HepG2 (cell line): Measurements from ENCODE around the gene RAB24. TPM values are rescaled to one million over a fixed set of nuclear protein-coding genes. Genes with fewer than 3 reads are reported as not detected.

Experiments used
- ATAC-seq: fragments of 200-7000 bp; cut with Tn5 transposase; 3 replicates; pipeline ENCODE4 v1.9.1; 2020; ENCODE audit warnings: mild to moderate bottlenecking, moderate library complexity
- BruUV-seq: library from RNA; stranded (reverse); fragments of 400-500 nt; replicated peaks from 2 replicates; lab custom pipeline; 2021; lab: Mats Ljungman, UMichigan
- CTCF ChIA-PET: fragments of 300-600 bp; formaldehyde crosslinking; extraction: SDS; loops from one replicate; lab custom pipeline; 2021; ENCODE audit warnings: low total read pairs, inconsistent platforms, low intra/inter-chr PET ratio; lab: Yijun Ruan, JAX
- POLR2A ChIA-PET: fragments of 350-600 bp; sonication (Branson Sonifier 250); formaldehyde crosslinking; loops from one replicate; lab custom pipeline; 2020; ENCODE audit warnings: antibody characterized with exemption, inconsistent platforms; lab: Yijun Ruan, JAX
- DNase-seq: peaks from one replicate; pipeline ENCODE4 v3.0.0-alpha.2; 2015; ENCODE audit warnings: low spot score
- FAIRE-seq: peaks from 3 replicates; lab custom pipeline; 2011; peaks lifted over from hg19 to GRCh38; lab: Jason Lieb, UNC
- H2AFZ ChIP-seq: one replicate; pipeline ENCODE4 v1.6.1; 2011; ENCODE audit warnings: low read length, inconsistent platforms
- H3K27ac ChIP-seq: fragments of 300-600 bp; 3 replicates; pipeline ENCODE4 v1.8.0; 2011; ENCODE audit warnings: mixed run types, mild to moderate bottlenecking, mixed read lengths, low read length, inconsistent platforms; ENCODE audit not compliant: insufficient read depth; ENCODE audit errors: extremely low read length
- H3K27me3 ChIP-seq, 2 experiments: fragments of 200-600 bp in 1 of 2; 2 replicates in 1 of 2; 3 replicates in 1 of 2; pipeline versions ENCODE4 v1.6.0 to v1.8.0; 2011; ENCODE audit warnings: low read length in 2 of 2, mild to moderate bottlenecking in 2 of 2, moderate library complexity in 2 of 2, inconsistent platforms in 1 of 2; ENCODE audit not compliant: insufficient read depth in 2 of 2, control insufficient read depth in 1 of 2
- H3K36me3 ChIP-seq, 2 experiments: fragments of 200-600 bp in 1 of 2; replicated peaks in 1 of 2; 2 replicates in 1 of 2; 3 replicates in 1 of 2; pipeline versions ENCODE4 v1.5.1 to v1.8.0; 2011; ENCODE audit warnings: low read length in 2 of 2, inconsistent platforms in 1 of 2; ENCODE audit not compliant: insufficient read depth in 2 of 2, control insufficient read depth in 1 of 2
- H3K4me1 ChIP-seq: 2 replicates; pipeline ENCODE4 v1.5.1; 2012; ENCODE audit warnings: low read length, inconsistent platforms; ENCODE audit not compliant: insufficient read depth
- H3K4me2 ChIP-seq: 2 replicates; pipeline ENCODE4 v1.6.0; 2011; ENCODE audit warnings: low read depth, low read length, inconsistent platforms
- H3K4me3 ChIP-seq, 3 experiments: fragments of 200-600 bp in 1 of 3; sonication (generic), shearing (Covaris generic) in 1 of 3; replicated peaks in 1 of 3; 2 replicates each; pipeline ENCODE4 v1.5.1; 2011 to 2016; ENCODE audit warnings: low read length in 3 of 3, inconsistent platforms in 2 of 3, low read depth in 2 of 3, mild to moderate bottlenecking in 2 of 3, control low read depth in 1 of 3, mixed read lengths in 1 of 3; ENCODE audit not compliant: insufficient read depth in 1 of 3
- H3K79me2 ChIP-seq: one replicate; pipeline ENCODE4 v1.6.1; 2011; ENCODE audit warnings: low read length, inconsistent platforms; ENCODE audit not compliant: insufficient read depth
- H3K9ac ChIP-seq: 2 replicates; pipeline ENCODE4 v1.6.0; 2011; ENCODE audit warnings: mild to moderate bottlenecking, low read depth, low read length, inconsistent platforms; ENCODE audit not compliant: insufficient read depth
- H3K9me3 ChIP-seq: 2 replicates; pipeline ENCODE4 v1.5.1; 2012; ENCODE audit warnings: mild to moderate bottlenecking, low read length
- H4K20me1 ChIP-seq: 2 replicates; pipeline ENCODE4 v1.6.0; 2011; ENCODE audit warnings: inconsistent platforms, mild to moderate bottlenecking, low read length, moderate library complexity; ENCODE audit not compliant: insufficient read depth
- MTA3 ChIP-seq: sonication (generic); formaldehyde crosslinking; IDR thresholded peaks from 2 replicates; pipeline ENCODE4 v1.4.0; 2020; ENCODE audit warnings: missing genetic modification reagents
- PTBP1 ChIP-seq: fragments of 200-400 bp; formaldehyde crosslinking; IDR thresholded peaks from 2 replicates; pipeline ENCODE4 v1.6.1; 2018; ENCODE audit warnings: low read length, low read depth; ENCODE audit not compliant: poor library complexity, severe bottlenecking
- ZBTB1 ChIP-seq: sonication (generic); formaldehyde crosslinking; IDR thresholded peaks from 2 replicates; pipeline ENCODE4 v1.4.0; 2020; ENCODE audit warnings: missing genetic modification reagents, borderline replicate concordance
- ZBTB8A ChIP-seq: sonication (generic); formaldehyde crosslinking; IDR thresholded peaks from 2 replicates; pipeline ENCODE4 v1.4.0; 2020; ENCODE audit warnings: mild to moderate bottlenecking, low read depth, missing genetic modification reagents, borderline replicate concordance
- ZNF124 ChIP-seq: sonication (generic); formaldehyde crosslinking; IDR thresholded peaks from 2 replicates; pipeline ENCODE4 v1.4.0; 2020; ENCODE audit warnings: missing genetic modification reagents
- ZNF230 ChIP-seq: sonication (generic); formaldehyde crosslinking; IDR thresholded peaks from 2 replicates; pipeline ENCODE4 v1.4.0; 2020; ENCODE audit warnings: mild to moderate bottlenecking, missing genetic modification reagents
- ZNF703 ChIP-seq: sonication (generic); formaldehyde crosslinking; IDR thresholded peaks from 2 replicates; pipeline ENCODE4 v1.5.1; 2020; ENCODE audit warnings: missing genetic modification reagents, mild to moderate bottlenecking, moderate library complexity, borderline replicate concordance
- WGBS: methylation state at CpG from one replicate; pipeline ENCODE4 v1.1.6; 2017; ENCODE audit warnings: low lambda C conversion rate; 5-methylcytosine and 5-hydroxymethylcytosine counted together
- in situ Hi-C: cut with HindIII; loops from 2 replicates; pipeline ENCODE4 v1.10.0; 2017; ENCODE audit warnings: low pct_unique_long_range_greater_than_20kb; ENCODE audit not compliant: extremely low pct_ligation_motif_present
- intact Hi-C: fragments of 100-400 bp; cut with micrococcal nuclease; formaldehyde crosslinking; loops from one replicate; pipeline ENCODE4 v1.10.0; 2022; ENCODE audit not compliant: unreplicated experiment
- polyA plus RNA-seq, 8 experiments: library from polyadenylated mRNA; depleted of rRNA in 3 of 8; stranded (reverse) in 7 of 8; unstranded in 1 of 8; fragments of >200 nt; fragmentation: Illumina TruSeq in 4 of 8; extraction: Trizol in 4 of 8; gene quantifications; 2 replicates each; pipeline versions ENCODE4 v1.2.1 to v1.2.3, GENCODE V29; 2011 to 2016; ENCODE audit warnings: low read depth in 4 of 8, missing spikeins in 1 of 8, mixed read lengths in 1 of 8; ENCODE audit not compliant: insufficient read depth in 1 of 8
- total RNA-seq, 5 experiments: library from RNA; depleted of rRNA; stranded (reverse); fragments of >200 nt; fragmentation: Illumina TruSeq; extraction: Trizol; gene quantifications; 2 replicates each; pipeline ENCODE4 v1.2.3, GENCODE V29; 2016; ENCODE audit warnings: low read depth in 1 of 5
- TF ChIP-seq, protein P1 (sequence below): sonication (generic); formaldehyde crosslinking; IDR thresholded peaks from 2 replicates; pipeline ENCODE4 v1.4.0; 2020; ENCODE audit warnings: missing genetic modification reagents, borderline replicate concordance
- TF ChIP-seq, protein P2 (sequence below): sonication (generic); formaldehyde crosslinking; IDR thresholded peaks from 2 replicates; pipeline ENCODE4 v1.4.0; 2020; ENCODE audit warnings: missing genetic modification reagents; ENCODE audit errors: not compliant biosample characterization
- TF ChIP-seq, protein P3 (sequence below): IDR thresholded peaks from 2 replicates; pipeline ENCODE4 v1.6.1; 2016; ENCODE audit warnings: mild to moderate bottlenecking, missing biosample characterization, missing genetic modification reagents
- TF ChIP-seq, protein P4 (sequence below): IDR thresholded peaks from 2 replicates; pipeline ENCODE4 v1.6.1; 2016; ENCODE audit warnings: low read depth, missing genetic modification reagents, missing compliant biosample characterization
- TF ChIP-seq, protein P5 (sequence below): sonication (generic); formaldehyde crosslinking; IDR thresholded peaks from 2 replicates; pipeline ENCODE4 v1.5.0; 2020; ENCODE audit warnings: mild to moderate bottlenecking, missing genetic modification reagents

RAB24 gene
- total and polyA plus RNA-seq, 2 of the 13 experiments (the other 11 are each of a cell fraction or from before 2014, with no cell fraction given), result 22.9 to 63.7 TPM

DNA sequence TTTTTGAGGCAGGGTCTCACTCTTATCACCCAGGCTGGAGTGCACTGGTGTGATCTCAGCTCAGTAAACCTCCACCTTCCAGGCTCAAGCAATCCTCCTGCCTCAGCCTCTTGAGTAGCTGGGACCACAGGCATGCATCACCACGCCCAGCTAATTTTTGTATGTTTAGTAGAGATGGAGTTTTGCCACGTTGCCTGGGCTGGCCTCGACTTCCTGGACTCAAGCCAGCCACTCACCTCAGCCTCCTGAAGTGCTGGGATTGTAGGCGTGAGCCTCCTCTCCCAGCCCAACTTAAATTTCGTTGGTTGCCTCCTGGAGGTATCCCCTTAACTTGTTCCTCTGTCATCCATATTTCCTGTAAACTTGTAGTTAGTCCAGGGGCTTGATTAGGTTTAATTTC, 47.2 kb downstream of the RAB24 start:
- ChIA-PET POLR2A (interaction anchor here (0.6 kb wide), 1 partner anchor 198 kb away, joined by 3 read pairs; no protein-coding TSS in a partner anchor), CTCF (no interaction called here)
- WGBS, result 12% methylated on average over 5 of the region's 5 CpGs
- H3K36me3 ChIP-seq, result no peaks in the 10 kb centered on the region
- H3K4me2 ChIP-seq, result no peak overlapping the region
- H2AFZ ChIP-seq, result no peak overlapping the region
- no peaks in the 10 kb centered on the region for H4K20me1 ChIP-seq
- no TSS peak for BruUV-seq
- no peaks in the 10 kb centered on the region for H3K79me2 ChIP-seq
- intact Hi-C loops, result no loop called here
- peaks cover 0 to 4% of the 10 kb centered on the region in 2 experiments; a peak in 1 of 5 replicates for H3K27me3 ChIP-seq
- ATAC-seq, result no peak
- no peak for FAIRE-seq
- no peaks in the 10 kb centered on the region for H3K9me3 ChIP-seq
- in situ Hi-C loops, result no loop called here
- no peak for DNase-seq
- no peak overlapping the region for H3K9ac ChIP-seq
- H3K4me3 ChIP-seq, result no peak overlapping the region
- H3K4me1 ChIP-seq, result no peaks in the 10 kb centered on the region
- H3K27ac ChIP-seq, result no peak overlapping the region
- TF ChIP-seq, protein P1, sequence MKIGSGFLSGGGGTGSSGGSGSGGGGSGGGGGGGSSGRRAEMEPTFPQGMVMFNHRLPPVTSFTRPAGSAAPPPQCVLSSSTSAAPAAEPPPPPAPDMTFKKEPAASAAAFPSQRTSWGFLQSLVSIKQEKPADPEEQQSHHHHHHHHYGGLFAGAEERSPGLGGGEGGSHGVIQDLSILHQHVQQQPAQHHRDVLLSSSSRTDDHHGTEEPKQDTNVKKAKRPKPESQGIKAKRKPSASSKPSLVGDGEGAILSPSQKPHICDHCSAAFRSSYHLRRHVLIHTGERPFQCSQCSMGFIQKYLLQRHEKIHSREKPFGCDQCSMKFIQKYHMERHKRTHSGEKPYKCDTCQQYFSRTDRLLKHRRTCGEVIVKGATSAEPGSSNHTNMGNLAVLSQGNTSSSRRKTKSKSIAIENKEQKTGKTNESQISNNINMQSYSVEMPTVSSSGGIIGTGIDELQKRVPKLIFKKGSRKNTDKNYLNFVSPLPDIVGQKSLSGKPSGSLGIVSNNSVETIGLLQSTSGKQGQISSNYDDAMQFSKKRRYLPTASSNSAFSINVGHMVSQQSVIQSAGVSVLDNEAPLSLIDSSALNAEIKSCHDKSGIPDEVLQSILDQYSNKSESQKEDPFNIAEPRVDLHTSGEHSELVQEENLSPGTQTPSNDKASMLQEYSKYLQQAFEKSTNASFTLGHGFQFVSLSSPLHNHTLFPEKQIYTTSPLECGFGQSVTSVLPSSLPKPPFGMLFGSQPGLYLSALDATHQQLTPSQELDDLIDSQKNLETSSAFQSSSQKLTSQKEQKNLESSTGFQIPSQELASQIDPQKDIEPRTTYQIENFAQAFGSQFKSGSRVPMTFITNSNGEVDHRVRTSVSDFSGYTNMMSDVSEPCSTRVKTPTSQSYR (CRISPR knock-in tag), result no peak
- TF ChIP-seq, protein P2, sequence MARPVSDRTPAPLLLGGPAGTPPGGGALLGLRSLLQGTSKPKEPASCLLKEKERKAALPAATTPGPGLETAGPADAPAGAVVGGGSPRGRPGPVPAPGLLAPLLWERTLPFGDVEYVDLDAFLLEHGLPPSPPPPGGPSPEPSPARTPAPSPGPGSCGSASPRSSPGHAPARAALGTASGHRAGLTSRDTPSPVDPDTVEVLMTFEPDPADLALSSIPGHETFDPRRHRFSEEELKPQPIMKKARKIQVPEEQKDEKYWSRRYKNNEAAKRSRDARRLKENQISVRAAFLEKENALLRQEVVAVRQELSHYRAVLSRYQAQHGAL (CRISPR knock-in tag), result no peak
- TF ChIP-seq ZNF703 (CRISPR knock-in tag) (no peak), ZNF230 (CRISPR knock-in tag) (no peak), ZNF124 (CRISPR knock-in tag) (no peak), MTA3 (CRISPR knock-in tag) (no peak), PTBP1 (no peak), ZBTB8A (CRISPR knock-in tag) (no peak), ZBTB1 (CRISPR knock-in tag) (no peak)
- TF ChIP-seq, protein P3, sequence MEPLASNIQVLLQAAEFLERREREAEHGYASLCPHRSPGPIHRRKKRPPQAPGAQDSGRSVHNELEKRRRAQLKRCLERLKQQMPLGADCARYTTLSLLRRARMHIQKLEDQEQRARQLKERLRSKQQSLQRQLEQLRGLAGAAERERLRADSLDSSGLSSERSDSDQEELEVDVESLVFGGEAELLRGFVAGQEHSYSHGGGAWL (CRISPR knock-in tag), result no peak
- TF ChIP-seq, protein P4, sequence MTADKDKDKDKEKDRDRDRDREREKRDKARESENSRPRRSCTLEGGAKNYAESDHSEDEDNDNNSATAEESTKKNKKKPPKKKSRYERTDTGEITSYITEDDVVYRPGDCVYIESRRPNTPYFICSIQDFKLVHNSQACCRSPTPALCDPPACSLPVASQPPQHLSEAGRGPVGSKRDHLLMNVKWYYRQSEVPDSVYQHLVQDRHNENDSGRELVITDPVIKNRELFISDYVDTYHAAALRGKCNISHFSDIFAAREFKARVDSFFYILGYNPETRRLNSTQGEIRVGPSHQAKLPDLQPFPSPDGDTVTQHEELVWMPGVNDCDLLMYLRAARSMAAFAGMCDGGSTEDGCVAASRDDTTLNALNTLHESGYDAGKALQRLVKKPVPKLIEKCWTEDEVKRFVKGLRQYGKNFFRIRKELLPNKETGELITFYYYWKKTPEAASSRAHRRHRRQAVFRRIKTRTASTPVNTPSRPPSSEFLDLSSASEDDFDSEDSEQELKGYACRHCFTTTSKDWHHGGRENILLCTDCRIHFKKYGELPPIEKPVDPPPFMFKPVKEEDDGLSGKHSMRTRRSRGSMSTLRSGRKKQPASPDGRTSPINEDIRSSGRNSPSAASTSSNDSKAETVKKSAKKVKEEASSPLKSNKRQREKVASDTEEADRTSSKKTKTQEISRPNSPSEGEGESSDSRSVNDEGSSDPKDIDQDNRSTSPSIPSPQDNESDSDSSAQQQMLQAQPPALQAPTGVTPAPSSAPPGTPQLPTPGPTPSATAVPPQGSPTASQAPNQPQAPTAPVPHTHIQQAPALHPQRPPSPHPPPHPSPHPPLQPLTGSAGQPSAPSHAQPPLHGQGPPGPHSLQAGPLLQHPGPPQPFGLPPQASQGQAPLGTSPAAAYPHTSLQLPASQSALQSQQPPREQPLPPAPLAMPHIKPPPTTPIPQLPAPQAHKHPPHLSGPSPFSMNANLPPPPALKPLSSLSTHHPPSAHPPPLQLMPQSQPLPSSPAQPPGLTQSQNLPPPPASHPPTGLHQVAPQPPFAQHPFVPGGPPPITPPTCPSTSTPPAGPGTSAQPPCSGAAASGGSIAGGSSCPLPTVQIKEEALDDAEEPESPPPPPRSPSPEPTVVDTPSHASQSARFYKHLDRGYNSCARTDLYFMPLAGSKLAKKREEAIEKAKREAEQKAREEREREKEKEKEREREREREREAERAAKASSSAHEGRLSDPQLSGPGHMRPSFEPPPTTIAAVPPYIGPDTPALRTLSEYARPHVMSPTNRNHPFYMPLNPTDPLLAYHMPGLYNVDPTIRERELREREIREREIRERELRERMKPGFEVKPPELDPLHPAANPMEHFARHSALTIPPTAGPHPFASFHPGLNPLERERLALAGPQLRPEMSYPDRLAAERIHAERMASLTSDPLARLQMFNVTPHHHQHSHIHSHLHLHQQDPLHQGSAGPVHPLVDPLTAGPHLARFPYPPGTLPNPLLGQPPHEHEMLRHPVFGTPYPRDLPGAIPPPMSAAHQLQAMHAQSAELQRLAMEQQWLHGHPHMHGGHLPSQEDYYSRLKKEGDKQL (CRISPR knock-in tag), result no peak
- TF ChIP-seq, protein P5, sequence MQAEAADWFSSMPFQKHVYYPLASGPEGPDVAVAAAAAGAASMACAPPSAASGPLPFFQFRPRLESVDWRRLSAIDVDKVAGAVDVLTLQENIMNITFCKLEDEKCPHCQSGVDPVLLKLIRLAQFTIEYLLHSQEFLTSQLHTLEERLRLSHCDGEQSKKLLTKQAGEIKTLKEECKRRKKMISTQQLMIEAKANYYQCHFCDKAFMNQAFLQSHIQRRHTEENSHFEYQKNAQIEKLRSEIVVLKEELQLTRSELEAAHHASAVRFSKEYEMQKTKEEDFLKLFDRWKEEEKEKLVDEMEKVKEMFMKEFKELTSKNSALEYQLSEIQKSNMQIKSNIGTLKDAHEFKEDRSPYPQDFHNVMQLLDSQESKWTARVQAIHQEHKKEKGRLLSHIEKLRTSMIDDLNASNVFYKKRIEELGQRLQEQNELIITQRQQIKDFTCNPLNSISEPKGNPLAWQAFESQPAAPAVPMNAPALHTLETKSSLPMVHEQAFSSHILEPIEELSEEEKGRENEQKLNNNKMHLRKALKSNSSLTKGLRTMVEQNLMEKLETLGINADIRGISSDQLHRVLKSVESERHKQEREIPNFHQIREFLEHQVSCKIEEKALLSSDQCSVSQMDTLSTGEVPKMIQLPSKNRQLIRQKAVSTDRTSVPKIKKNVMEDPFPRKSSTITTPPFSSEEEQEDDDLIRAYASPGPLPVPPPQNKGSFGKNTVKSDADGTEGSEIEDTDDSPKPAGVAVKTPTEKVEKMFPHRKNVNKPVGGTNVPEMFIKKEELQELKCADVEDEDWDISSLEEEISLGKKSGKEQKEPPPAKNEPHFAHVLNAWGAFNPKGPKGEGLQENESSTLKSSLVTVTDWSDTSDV (CRISPR knock-in tag), result no peak
